IPS DF 4.7 (cell line): ENCODE measurements around the gene SYNPO.

Source experiments
- DNase-seq: peaks from one replicate; pipeline ENCODE4 v3.0.0-alpha.2; 2013; ENCODE audit warnings: low spot score; ENCODE audit errors: extremely low read depth

The SYNPO gene

DNA sequence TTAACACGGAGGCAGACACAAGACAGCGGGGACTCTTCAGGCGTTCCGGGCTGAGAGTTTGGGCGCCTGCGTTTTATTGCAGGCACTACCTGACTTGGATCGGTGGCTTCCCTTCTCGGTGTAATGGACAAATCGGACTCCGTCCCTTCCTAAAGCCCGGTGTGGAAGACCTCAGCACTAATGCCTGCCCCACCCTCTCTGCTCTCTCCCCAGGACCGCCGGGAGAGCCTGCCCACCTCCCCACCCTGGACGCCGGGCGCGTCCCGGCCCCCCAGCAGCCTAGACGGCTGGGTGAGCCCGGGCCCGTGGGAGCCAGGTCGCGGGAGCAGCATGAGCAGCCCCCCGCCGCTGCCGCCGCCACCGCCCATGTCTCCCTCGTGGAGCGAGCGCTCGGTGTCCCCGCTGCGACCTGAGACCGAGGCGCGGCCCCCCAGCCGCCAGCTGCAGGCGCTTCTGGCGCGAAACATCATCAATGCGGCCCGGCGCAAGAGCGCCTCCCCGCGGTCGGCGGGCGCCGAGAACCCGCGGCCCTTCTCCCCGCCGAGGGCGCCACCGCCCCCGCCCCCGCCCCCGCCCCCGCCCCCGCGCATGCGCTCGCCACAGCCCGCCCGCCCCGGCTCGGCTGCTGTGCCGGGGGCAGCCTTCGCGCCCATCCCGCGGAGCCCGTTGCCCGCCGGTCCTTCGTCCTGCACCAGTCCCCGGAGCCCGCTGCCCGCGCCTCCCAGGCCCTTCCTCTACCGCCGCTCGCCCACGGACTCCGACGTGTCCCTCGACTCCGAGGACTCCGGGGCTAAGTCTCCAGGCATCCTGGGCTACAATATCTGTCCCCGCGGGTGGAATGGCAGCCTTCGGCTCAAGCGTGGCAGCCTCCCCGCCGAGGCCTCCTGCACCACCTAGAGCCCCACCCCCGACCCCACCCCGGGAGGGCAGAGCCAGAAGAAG is 16.0 kb downstream of the SYNPO start:
- no peak for DNase-seq

- no peak for DNase-seq
Observed at GRCh38 chr5:150658121-150658520, 17.7 kb downstream of the SYNPO start.

- no peak for DNase-seq
Observed at GRCh38 chr5:150658699-150659265, 18.3 kb downstream of the SYNPO start.

- DNase-seq: no peak
Observed at GRCh38 chr5:150659360-150660107, 19.1 kb downstream of the SYNPO start.

GRCh38 chr5:150660108-150660831 is 19.8 kb downstream of the SYNPO start:
- DNase-seq: no peak

DNA sequence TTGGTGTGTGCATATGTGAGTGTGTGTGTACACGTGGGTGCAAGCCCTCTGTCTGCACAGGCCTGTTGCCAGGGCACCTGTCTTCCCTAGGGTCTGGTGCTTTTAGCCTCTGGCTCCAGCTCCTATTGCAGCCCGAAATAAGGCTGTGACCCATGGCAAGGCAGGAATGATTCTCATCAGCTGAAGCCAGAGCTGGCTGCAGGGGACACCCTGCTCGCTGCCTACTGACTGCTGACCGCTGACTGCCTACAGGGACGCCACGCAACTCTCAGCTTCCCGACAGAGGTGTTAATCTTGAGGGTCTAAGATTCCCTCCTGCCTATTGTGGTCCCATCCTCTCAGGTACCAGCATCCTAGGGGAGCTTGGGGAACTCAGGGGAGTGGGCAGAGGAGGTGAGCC is 20.6 kb downstream of the SYNPO start, which contains the start of gene MYOZ3:
Gene MYOZ3 (plus strand): TSS at position 166 of the 400 bp plus-strand sequence. CDS start 1,691 bp downstream, outside the sequence.
- DNase-seq: no peak

DNA sequence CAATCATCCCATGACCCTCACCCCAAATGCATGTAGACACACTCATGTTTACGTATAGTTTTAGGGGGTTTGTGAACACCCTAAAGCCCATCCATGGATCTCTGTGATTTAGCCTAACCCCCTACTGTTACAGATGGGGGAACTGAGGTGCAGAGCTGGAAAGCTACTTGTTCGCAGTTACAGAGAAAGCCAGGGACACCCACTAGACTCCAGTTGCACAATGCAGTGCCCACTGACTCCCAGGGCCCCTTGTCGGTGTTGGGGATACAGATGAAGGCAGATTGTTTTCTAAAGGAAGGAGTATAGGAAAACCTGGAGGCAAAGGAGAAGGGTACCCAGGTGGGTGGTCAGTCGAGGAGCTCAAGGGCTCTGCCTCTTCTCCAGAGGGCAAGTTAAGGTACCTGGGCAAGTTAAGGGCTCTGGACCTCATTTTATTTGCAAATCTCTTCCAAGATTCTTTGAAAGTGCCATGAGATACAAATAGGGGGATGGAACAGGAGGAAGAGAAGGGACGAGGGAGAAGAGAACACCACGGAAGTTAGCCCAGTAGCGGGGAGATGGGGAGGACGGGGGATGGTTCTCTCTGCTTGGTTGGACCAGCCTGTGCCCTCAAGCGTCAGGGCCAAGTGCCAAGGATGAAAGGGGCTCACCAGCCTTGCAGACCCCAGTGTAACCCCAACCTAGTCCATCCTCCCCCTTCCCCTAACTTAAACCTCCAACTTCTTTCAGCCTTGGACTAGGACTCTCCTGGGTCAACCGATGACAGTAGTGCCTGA is 21.5 kb downstream of the SYNPO start:
- no peak for DNase-seq

- no peak for DNase-seq
Observed at GRCh38 chr5:150662731-150663516, 22.5 kb downstream of the SYNPO start.

DNA sequence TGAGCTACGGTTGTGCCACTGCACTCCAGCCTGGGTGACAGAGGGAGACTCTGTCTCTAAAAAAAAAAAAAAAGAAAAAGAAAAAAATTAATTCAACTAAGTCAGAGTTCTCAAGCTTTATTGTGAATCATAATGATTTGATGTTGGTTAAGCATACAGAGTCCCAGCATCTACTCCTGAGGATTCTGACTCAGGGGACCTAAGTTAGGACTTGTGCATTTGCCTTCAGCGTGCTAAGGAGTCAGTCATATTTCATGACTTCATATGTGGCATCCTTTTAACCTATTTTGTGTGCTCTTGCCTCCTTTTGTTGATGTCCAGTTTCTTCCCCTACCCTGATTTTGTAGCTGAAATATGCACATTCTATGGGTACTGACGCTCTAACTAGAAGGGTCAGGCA is 23.5 kb downstream of the SYNPO start:
- no peak for DNase-seq

- no peak for DNase-seq
Observed at GRCh38 chr5:150665044-150665443, 24.6 kb downstream of the SYNPO start.

DNA sequence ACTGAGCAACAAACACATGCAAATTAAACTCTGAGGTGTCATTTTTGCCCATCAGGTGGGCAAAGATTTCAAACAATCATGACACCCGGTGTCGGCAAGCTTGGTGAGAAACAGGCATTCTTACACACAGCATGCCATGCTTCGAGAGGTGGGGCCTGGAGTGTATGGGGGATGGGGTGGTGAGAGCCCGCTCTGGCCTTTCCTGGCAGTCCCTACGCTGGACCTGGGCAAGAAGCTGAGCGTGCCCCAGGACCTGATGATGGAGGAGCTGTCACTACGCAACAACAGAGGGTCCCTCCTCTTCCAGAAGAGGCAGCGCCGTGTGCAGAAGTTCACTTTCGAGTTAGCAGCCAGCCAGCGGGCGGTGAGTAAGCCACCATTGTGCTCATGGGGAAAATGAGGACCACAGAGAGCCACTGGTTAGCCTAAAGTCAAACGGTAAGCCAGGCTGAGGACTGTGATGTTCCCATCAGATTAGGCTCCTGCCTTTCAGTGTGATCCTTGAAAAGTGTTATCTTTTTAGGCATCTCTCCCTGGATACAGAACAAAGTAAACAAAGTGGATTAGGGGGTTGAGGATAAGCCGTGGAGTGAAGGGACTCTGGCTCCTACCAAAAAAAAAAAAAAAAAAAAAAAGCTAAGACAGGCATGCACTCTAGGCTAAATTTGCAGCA is 30.0 kb downstream of the SYNPO start:
- DNase-seq: no peak

DNA sequence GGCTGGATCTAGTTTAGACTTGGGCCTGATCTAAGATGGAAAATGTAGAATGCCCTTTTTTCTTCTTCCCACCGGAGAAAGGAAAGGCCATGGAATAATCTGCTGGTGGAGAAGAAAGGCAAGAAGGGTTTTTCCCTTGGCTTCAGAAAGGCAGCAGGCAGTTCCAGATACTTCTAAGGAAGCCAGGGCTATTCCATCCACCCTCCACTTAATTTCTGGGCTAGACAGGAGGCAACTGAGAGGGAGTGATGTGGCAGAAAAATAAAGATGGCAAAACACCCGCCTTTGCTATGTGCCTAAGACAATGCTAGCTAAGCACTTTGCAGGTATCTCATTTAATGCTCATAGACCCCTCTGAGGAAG is 30.5 kb downstream of the SYNPO start:
- no peak for DNase-seq

GRCh38 chr5:150671509-150672236 is 31.2 kb downstream of the SYNPO start:
- DNase-seq: no peak

DNA sequence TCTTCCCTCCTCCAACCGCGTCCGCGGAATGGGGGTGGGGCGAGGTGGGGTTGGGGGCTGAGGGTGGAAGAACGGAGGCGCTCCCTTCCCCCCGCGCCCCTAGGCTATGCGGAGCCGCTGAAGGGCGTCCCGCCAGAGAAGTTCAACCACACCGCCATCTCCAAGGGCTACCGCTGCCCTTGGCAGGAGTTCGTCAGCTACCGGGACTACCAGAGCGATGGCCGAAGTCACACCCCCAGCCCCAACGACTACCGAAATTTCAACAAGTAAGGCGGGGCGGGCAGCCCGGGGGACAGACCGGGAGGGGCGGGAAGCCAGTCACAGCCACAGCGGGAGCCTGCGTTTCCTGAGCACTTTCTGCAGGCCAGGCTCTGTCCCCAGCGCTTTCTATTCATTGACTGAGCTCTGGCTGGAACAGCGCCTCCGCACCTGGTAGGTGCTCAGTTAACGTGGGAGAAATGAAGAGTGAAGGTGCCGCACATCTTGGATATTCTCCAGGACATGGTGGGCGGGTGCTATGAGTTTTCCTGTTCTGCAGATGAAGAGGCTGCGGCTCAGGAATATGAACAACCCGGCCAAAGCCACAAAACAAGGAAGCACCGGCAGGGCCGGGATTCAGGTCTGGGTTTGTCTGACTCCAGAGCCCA is 31.9 kb downstream of the SYNPO start:
- no peak for DNase-seq

DNA sequence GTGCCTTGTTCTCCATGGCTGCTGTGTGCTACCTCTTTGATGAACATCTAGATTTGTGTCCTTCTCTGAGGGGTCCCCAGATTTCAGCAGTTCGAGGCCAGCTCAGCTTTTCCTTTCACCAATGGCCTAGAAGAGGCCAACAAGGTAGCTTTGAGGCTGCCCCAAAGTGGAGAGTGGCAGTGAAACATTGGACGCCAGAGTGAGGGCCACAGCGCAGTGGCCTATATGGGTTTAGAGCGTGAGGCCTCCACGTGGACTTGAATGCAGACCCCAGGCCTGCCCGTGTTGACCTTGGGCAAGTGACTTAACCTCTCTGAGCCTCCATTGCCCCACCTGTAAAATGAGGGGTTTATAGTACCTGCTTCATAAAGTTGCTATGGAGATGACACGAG is 32.4 kb downstream of the SYNPO start:
- DNase-seq: no peak

DNA sequence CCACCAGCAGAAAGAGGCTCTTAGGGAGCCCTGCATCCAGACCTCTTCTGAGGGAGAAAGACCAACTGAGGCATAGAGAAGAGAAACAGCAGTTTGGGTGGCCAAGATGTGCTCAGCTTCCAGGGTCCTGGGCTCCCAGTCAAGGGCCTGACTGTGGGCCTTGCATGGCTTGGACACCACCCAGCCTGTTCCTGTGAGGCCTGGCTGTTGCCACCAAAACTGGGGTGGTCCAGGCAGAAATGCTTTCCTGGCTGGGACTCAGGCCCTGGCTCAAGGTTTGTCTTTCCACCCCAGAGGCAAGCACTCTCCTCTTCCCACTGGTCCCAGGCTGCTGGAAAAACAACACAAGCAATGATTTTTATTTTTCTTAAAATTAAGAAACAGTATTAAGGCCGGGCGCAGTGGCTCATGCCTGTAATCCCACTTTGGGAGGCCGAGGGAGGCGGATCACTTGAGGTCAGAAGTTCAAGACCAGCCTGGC is 33.9 kb downstream of the SYNPO start:
- DNase-seq: no peak

- no peak for DNase-seq
Observed at GRCh38 chr5:150675069-150675468, 34.6 kb downstream of the SYNPO start.

DNA sequence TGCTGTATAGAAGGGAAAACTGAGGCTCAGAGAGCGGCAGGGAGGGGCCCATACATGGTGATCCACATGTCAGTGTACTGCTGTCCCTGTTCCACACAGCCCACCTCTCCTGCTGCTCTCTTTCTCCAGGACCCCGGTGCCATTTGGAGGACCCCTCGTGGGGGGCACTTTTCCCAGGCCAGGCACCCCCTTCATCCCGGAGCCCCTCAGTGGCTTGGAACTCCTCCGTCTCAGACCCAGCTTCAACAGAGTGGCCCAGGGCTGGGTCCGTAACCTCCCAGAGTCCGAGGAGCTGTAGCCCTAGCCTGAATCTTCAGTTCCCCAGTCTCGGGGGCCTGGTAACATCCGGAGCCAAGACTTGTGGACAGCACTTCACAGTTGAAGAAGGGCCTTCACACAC is 36.1 kb downstream of the SYNPO start:
- DNase-seq: no peak
